Sigmoid colon (tissue), 4 donors: ENCODE results near the gene BIRC5.

Source experiments
- EP300 ChIP-seq, 4 donors: sonication (generic); formaldehyde crosslinking; IDR thresholded peaks; one replicate each; pipeline ENCODE4 v1.6.1; 2017; ENCODE audit warnings: antibody characterized with exemption in 4 of 4
- POLR2A ChIP-seq, 2 donors: fragments of 450-650 bp; IDR thresholded peaks; one replicate each; pipeline ENCODE4 v1.6.1; 2016; ENCODE audit warnings: antibody characterized with exemption in 2 of 2, mild to moderate bottlenecking in 2 of 2, moderate library complexity in 2 of 2
- POLR2AphosphoS5 ChIP-seq, 4 donors: sonication (generic); formaldehyde crosslinking; IDR thresholded peaks; one replicate each; pipeline ENCODE4 v1.6.1; 2017; ENCODE audit warnings: antibody characterized with exemption in 4 of 4
- TF ChIP-seq, protein P1 (sequence below), 4 experiments: fragments of 450-650 bp in 3 of 4; fragments of 200-600 bp in 1 of 4; IDR thresholded peaks; one replicate each; pipeline ENCODE4 v1.5.1; 2016 to 2019; ENCODE audit warnings: antibody characterized with exemption in 4 of 4, mild to moderate bottlenecking in 3 of 4, moderate library complexity in 2 of 4

DNA sequence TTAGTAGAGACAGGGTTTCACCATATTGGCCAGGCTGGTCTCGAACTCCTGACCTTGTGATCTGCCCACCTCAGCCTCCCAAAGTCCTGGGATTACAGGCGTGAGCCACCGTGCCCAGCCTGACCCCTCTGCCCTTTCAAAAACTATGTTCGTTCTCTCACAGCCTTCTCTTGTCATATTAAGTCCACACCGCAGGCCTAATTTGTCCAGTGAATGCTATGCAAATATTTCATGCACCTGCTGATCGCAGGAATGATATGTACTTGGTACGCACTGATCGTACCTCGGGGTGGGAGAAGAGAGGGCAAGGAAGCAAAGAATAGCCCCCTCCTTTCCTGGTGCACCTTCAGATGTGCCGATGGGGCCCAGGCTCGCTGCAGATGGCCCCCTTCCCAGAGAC lies 3.0 kb upstream of the BIRC5 start:
- TF ChIP-seq, protein P1, sequence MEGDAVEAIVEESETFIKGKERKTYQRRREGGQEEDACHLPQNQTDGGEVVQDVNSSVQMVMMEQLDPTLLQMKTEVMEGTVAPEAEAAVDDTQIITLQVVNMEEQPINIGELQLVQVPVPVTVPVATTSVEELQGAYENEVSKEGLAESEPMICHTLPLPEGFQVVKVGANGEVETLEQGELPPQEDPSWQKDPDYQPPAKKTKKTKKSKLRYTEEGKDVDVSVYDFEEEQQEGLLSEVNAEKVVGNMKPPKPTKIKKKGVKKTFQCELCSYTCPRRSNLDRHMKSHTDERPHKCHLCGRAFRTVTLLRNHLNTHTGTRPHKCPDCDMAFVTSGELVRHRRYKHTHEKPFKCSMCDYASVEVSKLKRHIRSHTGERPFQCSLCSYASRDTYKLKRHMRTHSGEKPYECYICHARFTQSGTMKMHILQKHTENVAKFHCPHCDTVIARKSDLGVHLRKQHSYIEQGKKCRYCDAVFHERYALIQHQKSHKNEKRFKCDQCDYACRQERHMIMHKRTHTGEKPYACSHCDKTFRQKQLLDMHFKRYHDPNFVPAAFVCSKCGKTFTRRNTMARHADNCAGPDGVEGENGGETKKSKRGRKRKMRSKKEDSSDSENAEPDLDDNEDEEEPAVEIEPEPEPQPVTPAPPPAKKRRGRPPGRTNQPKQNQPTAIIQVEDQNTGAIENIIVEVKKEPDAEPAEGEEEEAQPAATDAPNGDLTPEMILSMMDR (IDR thresholded peaks at IDR 0.05), result no peak
- TF ChIP-seq POLR2AphosphoS5 (IDR thresholded peaks at IDR 0.05) (no peak), EP300 (IDR thresholded peaks at IDR 0.05) (no peak), POLR2A (IDR thresholded peaks at IDR 0.05) (no peak)
